Inflammatory macrophage treated with lipopolysaccharide for 4 hours (primary cell): ENCODE measurements around the gene MCM5.

Experiments
- DNase-seq: peaks from one replicate; pipeline ENCODE4 v3.0.0-alpha.2; 2020

MCM5 gene

DNA sequence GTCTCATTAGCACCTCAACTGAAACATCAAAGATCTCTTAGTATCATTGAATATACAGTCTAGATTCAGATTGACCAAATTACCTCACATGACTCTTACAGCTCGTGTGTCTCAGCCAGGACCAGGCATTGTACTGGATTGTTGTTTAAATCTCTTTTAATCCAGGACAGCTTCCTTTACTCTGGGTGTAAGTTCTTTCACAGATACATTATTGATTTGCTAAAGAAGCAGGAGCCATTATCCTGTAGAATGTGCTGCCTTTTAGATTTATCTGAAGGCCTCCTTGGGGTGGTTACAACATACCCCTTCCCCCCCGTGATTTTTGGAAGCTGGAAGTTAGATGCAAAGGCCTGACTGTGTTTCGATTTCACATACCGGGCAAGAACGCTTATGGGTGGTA lies 4.2 kb downstream of the MCM5 start:
- no peak for DNase-seq

DNA sequence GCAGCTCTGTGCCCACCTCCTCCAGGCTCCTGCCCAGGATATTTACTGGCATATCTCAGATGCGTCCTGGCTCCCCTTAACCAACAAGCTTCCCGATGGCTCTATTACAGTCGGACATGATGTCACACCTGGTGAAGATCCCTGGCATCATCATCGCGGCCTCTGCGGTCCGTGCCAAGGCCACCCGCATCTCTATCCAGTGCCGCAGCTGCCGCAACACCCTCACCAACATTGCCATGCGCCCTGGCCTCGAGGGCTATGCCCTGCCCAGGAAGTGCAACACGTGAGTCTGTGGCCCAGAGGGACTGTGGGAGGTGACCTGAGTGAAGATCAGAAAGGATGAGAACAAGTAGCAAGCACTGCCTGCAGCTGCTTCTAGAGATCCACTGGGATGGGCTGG lies 6.5 kb downstream of the MCM5 start:
- DNase-seq, result no peak

DNA sequence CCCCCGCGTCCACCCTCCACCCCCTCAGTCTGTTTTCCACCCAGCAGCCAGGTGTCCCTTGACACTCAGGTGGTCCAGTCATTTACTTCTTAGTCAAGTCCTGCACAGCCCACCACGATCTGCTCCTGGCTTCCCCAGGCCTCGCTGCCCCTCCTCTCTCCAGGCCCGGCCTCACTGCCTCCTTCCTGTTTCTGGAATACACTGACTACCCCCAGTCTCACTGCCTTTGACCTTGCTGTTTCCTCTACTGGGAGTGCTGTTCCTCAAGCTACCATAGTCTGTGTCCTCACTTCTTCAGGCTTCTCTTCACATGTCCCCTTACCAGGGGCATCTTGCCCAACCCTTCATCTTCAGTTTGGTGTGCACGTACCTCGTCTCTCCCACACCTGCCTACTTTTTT lies 7.4 kb downstream of the MCM5 start:
- DNase-seq, result peak; percentile 57

DNA sequence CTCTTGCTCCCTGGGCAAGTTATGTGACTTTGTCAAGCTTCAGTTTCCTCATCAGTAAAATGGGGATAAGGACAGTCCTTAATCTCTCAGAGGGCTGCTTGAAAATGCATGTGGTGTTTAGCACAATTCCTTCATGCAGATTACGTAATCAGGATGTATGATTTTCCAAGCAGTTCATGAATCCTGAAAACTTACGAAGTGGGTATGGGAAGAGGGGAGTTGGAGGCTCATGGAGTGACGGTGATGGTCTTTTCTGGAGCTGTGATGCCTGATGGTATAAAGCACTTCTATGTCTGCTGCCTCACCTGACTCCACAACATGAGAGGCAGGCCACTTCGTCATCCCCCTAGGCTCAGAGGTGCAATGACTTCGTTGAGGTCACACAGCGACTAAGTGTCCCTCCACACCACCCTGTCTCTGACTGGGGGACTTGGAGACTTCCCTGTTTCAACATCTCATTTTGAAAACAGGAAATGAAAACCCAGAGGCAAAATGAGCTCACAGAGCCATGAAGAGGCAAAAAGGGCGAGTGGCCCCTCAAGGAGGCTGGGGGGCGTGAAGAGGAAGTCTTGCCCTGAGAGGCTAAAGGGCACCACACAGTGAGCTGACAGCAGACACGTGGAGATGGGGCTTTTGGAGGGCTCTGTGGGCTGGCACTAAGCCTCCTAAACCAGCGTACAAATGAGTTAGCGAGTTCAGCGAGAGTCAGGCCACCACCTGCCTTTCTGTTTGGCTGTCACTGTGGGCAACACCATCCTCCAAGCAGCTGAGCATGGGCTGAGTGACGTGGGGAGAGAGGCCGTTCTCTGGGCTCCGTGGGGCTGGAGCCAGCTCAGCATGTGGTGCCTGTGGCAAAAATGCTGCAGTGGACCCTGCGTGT lies 10.1 kb downstream of the MCM5 start:
- peak; percentile 98 for DNase-seq

- DNase-seq, result no peak
These were observed 10.7 kb downstream of the MCM5 start for GRCh38 chr22:35410663-35411034.

- DNase-seq, result peak; percentile 81
These were observed 11.2 kb downstream of the MCM5 start for GRCh38 chr22:35411102-35411501.

- no peak for DNase-seq
These were observed 13.7 kb downstream of the MCM5 start for GRCh38 chr22:35413624-35414023.

DNA sequence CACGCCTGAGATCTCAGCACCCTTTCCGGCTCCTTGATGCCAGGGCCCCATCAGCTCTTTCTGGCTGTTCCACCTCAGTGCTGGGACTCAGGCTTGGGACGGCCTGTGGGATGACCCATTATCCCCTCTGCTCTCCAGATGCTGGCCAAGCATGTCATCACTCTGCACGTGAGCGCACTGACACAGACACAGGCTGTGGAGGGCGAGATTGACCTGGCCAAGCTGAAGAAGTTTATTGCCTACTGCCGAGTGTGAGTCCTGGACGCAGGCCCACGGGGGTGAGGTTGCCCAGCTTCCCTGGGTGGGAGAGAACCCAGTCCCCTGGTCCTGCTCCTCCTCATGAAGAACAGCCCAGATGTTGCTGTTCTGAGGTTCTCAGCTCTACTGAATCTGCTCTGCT lies 17.7 kb downstream of the MCM5 start:
- DNase-seq, result no peak

DNA sequence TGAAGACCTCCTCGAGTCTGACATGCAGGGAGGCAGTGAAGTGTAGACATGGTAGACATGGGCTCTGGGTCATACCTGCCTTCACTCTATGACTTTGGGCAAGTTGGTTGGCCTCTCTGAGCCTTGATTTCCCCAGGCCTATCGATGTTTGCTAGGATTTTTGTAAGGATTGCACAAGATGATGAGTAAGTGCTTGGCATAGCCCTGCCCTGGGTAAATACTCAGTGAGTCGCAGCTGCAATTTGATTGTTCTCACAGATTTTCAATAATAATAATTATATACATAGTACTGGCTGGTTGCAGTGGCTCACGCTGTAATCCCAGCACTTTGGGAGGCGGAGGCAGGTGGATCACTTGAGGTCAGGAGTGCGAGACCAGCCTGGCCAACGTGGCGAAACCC lies 18.1 kb downstream of the MCM5 start:
- no peak for DNase-seq

DNA sequence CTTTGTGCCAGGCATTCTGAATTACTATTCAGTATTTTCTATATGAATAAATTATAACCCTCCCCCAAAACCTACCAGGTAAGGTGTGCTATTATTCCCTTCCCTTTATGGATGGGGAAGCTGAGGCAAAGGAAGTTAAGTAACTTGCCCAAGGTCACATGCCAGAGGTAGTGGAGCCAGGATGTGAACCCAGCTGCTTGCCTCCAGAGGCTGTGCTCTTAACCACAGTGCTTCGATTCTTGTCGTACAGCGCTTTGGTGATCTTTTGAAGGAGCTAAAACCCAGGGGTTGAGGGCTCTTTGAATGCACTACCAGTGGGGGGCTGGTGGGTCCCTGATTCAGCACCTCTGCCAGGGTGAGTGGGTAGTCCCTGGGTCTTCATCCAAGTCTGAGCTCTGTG lies 18.8 kb downstream of the MCM5 start:
- DNase-seq, result no peak

DNA sequence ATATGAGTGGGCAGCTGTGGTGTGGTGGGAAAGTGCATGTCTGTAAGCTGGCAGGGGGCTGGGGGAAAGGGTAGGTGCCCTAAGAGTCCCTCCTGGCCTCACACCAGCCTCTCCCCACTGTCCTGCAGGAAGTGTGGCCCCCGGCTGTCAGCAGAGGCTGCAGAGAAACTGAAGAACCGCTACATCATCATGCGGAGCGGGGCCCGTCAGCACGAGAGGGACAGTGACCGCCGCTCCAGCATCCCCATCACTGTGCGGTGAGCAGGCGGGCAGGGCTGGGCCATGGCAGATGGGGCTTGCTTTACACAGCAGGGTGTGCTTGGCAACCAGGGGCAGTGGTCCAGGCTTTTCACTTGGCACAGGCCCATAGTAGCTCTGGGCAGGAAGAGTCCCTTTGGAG lies 19.8 kb downstream of the MCM5 start:
- DNase-seq, result no peak

DNA sequence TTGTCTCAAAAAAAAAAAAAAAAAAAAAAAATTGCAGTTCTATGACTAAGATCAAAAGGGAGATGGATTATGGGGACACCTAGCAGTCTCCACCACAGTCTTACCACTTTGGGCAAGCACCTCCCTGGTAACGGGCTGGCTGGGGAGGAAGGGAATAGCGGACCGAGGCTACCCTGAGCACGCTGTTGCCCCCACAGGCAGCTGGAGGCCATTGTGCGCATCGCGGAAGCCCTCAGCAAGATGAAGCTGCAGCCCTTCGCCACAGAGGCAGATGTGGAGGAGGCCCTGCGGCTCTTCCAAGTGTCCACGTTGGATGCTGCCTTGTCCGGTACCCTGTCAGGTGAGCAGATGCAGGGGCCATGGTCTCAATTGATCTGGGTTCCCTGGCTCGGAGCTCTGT lies 21.2 kb downstream of the MCM5 start:
- DNase-seq, result no peak

DNA sequence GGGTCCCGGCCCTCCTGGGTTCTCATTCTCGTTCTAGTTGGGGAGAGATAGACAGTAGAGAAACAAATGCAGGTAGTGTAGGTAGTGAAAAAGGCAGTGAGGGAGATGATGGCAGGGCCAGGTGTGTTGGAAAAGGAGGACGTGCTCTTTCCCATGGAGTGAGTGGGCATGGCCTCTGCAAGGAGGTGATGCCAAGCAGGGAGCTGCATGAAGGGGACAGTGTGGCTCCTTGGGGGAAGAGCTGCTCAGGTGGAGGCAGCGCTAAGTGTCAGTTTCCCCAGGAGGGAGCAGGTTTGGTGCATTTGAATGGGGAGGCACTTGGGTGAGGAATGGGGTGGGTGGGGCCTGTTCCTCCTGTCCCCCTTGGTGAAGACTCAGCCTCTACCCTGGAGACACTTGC lies 22.2 kb downstream of the MCM5 start:
- DNase-seq, result no peak

GRCh38 chr22:35422936-35423335 lies 23.0 kb downstream of the MCM5 start:
- no peak for DNase-seq

DNA sequence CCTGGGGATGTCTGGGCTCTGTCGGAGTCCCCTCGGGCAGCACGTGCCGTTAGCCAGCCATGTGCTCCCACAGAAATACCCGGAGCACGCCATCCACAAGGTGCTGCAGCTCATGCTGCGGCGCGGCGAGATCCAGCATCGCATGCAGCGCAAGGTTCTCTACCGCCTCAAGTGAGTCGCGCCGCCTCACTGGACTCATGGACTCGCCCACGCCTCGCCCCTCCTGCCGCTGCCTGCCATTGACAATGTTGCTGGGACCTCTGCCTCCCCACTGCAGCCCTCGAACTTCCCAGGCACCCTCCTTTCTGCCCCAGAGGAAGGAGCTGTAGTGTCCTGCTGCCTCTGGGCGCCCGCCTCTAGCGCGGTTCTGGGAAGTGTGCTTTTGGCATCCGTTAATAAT lies 24.1 kb downstream of the MCM5 start:
- no peak for DNase-seq

GRCh38 chr22:35424761-35425160 lies 24.8 kb downstream of the MCM5 start:
- no peak for DNase-seq

GRCh38 chr22:35425546-35425945 lies 25.6 kb downstream of the MCM5 start:
- DNase-seq, result no peak

DNA sequence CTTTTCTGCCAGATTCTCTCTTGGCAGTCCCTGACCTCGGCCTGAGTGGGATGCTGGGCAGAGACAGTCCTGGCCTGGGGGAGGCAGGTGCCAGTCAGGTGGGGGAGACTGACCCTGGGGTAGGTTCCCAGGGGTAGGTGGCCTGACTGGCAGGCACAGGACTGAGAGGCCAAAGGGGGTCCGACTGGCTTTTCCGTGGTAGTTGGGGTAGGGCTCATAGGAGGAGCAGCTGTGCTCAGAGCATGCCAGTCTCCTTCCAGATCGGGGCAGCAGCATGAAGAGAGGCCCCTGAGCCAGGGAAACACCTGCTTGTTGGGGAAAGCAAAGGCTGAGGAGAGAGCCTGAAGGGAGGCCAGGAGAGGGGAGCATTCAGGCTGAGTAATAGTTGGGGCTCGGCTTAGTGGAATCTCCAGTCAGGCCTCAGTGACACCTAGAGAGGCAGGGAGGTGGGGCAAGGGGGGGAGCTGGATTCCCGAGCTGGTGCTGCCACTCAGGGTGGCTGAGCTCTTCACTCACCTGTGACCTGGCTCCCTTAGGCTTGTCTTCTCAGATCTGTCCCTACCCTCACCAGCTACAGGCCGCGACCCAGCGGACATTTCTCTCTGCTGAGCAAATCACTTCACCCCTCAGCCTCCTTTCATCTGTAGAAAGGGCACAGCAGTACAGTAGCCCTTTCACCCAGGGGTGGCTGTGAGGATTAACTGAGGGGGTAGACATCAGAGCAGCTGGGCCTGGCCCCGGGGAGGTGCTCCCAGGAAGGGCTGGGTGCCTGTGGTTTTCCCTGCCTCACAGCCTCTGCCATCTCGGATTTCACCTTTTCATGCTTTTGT lies 26.2 kb downstream of the MCM5 start:
- DNase-seq, result no peak

DNA sequence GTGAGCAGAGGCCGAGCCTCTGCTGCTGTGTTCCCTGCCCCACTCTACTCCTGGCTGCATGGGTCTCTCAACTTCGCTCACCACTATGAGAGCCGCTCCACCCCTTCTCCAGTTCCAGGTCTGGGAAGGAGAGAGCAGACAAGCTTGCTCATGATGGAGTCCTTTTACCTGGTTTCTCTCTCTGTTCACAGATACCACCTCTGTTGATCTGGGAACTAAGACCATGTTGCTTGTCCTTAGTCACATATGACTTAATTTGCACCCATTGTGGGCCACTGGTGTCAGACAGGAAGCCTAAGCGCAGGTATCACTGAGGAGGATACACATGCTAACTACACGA lies 26.8 kb downstream of the MCM5 start:
- no peak for DNase-seq

- peak; percentile 65 for DNase-seq
These were observed 31.0 kb downstream of the MCM5 start for GRCh38 chr22:35430897-35431322.

GRCh38 chr22:35431483-35432227 lies 31.7 kb downstream of the MCM5 start:
- no peak for DNase-seq

GRCh38 chr22:35432228-35432905 lies 32.4 kb downstream of the MCM5 start:
- DNase-seq, result no peak
